GM18909 (cell line): ENCODE measurements around the gene KLHDC1.
"Not testable (repeated sequence)": the region's sequence is repeated elsewhere in the genome, so short reads cannot be mapped to it uniquely, and the experiment has no call there.

ENCODE experiments used
- ATAC-seq: cut with Tn5 transposase; IDR thresholded peaks from one replicate; pipeline ENCODE4 v1.9.1; 2021; ENCODE audit warnings: mild to moderate bottlenecking; ENCODE audit not compliant: unreplicated experiment, poor library complexity

Gene KLHDC1

GRCh38 chr14:49720744-49721143 is 27.8 kb downstream of the KLHDC1 start:
- no peak for ATAC-seq

DNA sequence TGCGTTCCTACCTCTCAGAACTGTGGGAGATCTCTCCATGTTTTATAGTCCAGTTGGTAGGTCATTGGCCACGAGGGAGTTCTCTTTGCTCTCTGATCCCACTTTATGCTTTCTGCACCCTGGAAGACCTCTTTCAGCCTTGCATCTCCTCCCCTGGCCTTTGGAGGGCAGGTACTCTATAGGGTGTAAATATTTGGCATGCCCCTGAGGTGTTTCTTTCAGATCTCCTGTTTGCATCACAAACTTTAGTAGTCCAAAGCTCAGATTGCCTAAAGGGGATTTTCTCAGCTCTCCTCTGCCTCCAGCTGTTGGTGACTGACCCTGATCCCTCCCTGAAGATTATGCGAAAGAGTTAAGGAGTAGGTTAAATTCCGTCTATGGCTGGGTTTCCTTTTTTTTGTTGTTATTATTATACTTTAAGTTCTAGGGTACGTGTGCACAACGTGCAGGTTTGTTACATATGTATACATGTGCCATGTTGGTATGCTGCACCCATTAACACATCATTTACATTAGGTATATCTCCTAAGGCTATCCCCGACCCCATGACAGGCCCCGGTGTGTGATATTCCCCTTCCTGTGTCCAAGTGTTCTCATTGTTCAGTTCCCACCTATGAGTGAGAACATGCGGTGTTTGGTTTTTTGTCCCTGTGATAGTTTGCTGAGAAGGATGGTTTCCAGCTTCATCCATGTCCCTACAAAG is 29.0 kb downstream of the KLHDC1 start:
- not testable (repeated sequence) for ATAC-seq

GRCh38 chr14:49727171-49727570 is 34.3 kb downstream of the KLHDC1 start:
- no peak for ATAC-seq

DNA sequence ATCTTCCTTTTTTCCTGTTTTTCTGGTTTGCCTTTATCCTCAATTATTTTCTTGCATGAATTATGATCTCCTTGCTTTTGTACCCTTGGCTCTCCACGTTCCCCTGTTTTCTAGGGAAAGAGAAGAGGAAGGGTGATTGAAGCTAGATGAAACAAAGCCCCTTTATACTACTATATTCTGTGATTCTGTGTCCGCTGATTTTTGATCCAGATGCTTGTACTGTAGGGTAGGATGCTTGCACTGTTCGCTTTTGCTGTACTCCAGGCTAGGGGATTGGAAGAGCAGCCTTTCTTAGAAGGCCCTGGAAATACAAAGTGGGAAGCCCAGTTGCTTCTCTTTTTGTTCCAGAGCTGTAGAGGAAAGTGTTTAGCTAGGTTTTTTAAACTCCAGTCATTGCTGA is 40.0 kb downstream of the KLHDC1 start:
- no peak for ATAC-seq

GRCh38 chr14:49733836-49734235 is 40.9 kb downstream of the KLHDC1 start:
- ATAC-seq = no peak

- not testable (repeated sequence) for ATAC-seq
These were observed 42.7 kb downstream of the KLHDC1 start for GRCh38 chr14:49735669-49736068.

GRCh38 chr14:49745191-49745590 is 52.3 kb downstream of the KLHDC1 start:
- ATAC-seq = no peak

- ATAC-seq = not testable (repeated sequence)
These were observed 53.6 kb downstream of the KLHDC1 start for GRCh38 chr14:49746476-49746875.

DNA sequence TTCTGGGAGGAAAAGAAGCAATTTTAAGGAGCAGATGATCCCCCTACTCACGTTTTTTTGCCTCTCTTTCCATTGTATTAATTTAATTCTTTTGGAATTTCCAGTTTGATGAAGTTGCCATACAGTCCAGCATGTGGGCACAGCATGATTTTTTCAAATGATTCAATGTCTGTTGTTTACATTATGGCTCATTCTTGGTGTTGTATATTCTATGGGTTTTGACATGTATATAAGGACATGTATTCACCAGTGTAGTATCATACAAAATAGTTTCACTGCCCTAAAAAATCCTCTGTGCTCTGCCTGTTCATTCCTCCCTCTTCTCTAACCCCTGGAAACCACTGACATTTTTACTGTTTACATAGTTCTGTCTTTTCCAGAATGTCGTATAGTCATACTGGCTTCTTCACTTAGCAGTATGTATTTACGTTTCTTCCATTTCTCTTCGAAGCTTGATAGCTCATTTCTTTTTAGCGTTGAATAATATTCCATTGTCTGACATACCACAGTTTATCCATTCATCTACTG is 61.7 kb downstream of the KLHDC1 start:
- ATAC-seq = no peak

DNA sequence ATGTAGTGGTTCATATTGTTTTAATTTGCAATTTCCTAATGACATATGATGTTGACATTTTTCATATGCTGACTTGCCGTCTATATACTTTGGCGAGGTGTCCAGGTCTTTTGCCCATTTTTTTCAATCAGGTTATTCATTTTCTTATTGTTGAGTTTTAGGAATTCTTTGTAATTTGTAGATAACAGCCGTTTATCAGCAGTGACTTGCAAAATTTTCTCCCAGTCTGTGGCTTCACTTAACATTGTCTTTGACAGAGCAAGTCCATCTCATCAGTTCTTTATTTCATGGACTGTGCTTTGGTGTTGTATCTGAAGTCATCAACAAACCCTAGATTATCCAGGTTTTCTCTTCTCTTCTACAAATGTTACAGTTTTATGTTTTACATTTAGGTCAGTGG is 62.5 kb downstream of the KLHDC1 start:
- ATAC-seq = no peak

GRCh38 chr14:49761839-49762551 is 69.1 kb downstream of the KLHDC1 start:
- no peak for ATAC-seq

DNA sequence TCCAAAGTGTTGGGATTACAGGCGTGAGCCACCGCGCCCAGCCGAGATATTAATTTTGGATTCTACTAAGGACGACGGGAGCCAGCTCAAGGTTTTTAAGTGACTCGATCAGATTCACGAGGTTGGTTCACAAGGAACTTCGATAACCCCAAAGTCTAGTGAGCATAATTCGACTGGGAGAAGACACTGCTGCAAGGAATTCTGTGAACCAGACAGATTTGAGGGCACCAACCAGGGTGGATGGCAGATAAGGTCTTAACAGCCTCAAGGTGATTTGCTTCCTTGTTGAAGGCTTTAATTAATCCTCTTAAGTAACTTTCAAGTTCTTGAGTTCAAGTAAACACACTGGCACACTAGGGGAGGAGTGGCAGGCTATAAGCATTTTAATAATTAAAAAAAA is 73.9 kb downstream of the KLHDC1 start:
- no peak for ATAC-seq

DNA sequence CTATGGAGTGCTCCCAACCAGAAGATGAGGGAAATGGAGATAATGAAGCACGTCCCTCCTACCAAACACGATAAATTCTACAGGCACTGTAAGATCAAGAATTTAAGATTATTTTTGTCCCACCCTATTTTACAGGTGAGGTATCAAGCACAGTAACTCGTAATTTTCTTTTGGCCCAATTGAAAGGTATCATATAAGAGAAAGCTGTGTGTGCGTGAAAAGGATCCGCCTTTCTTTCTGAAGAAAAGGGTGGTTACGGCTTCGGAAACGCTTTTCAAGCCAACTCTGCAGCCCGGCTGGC is 74.3 kb downstream of the KLHDC1 start:
- no peak for ATAC-seq

GRCh38 chr14:49767571-49768300 is 74.8 kb downstream of the KLHDC1 start, which contains the start of gene KLHDC2:
Gene KLHDC2 (plus strand): TSS chr14:49768153. CDS start chr14:49768469, 316 bp downstream.
- peak; percentile 95 for ATAC-seq

- ATAC-seq = peak; percentile 40
These were observed 75.6 kb downstream of the KLHDC1 start for GRCh38 chr14:49768301-49769121.

- no peak for ATAC-seq
These were observed 76.3 kb downstream of the KLHDC1 start for GRCh38 chr14:49769171-49769570.

GRCh38 chr14:49769581-49770211 is 76.8 kb downstream of the KLHDC1 start:
- ATAC-seq = no peak

- ATAC-seq = no peak
These were observed 77.4 kb downstream of the KLHDC1 start for GRCh38 chr14:49770212-49770817.

GRCh38 chr14:49771691-49772090 is 78.8 kb downstream of the KLHDC1 start:
- not testable (repeated sequence) for ATAC-seq
